Right cardiac atrium (tissue), 5 donors: ENCODE data around the gene AK5. TPM values are rescaled to one million over a fixed set of nuclear protein-coding genes. Genes with fewer than 3 reads are reported as not detected.
A peak's percentile ranks its signal among the peaks of the same experiment; 100 is the strongest.

Experiments
- ATAC-seq, 2 donors: fragments of 200-7000 bp; cut with Tn5 transposase; one replicate each; pipeline versions ENCODE4 v1.8.0 to v1.9.1; 2020; ENCODE audit warnings: moderate library complexity in 2 of 2, mild to moderate bottlenecking in 1 of 2
- DNase-seq, 3 donors: peaks; one replicate each; pipeline ENCODE4 v3.0.0-alpha.2; 2020
- H3K27ac ChIP-seq: one replicate; pipeline ENCODE4 v1.5.1; 2013; ENCODE audit warnings: mild to moderate bottlenecking, low read length, control low read depth, moderate library complexity
- H3K27me3 ChIP-seq: one replicate; pipeline ENCODE4 v1.6.1; 2013; ENCODE audit not compliant: control insufficient read depth, insufficient read depth
- H3K4me1 ChIP-seq: one replicate; pipeline ENCODE4 v1.6.1; 2013; ENCODE audit warnings: low read length; ENCODE audit not compliant: control insufficient read depth, insufficient read depth
- H3K4me3 ChIP-seq: one replicate; pipeline ENCODE4 v1.5.1; 2013; ENCODE audit warnings: low read length, control low read depth
- H3K9me3 ChIP-seq: one replicate; pipeline ENCODE4 v1.6.1; 2013; ENCODE audit warnings: low read length; ENCODE audit not compliant: control insufficient read depth
- WGBS: extraction: QIAGEN DNeasy Blood & Tissue Kit; methylation state at CpG from one replicate; pipeline ENCODE4 v1.1.7; 2013; 5-methylcytosine and 5-hydroxymethylcytosine counted together
- intact Hi-C, 4 donors: fragments of 100-400 bp; cut with DNase I; formaldehyde crosslinking; loops; one replicate each; pipeline versions ENCODE4 v1.11.0 to v1.14.0; 2022 to 2023
- polyA plus RNA-seq: library from polyadenylated mRNA; stranded (reverse); fragments of 200-250 nt; gene quantifications from one replicate; pipeline ENCODE4 v1.2.3, GENCODE V29; 2013
- total RNA-seq, 4 donors: library from RNA; stranded (reverse); fragmentation: NEBNext Ultra II Directional; extraction: Animal tissue kit (Norgen Biotek cat#: 25700); gene quantifications; one replicate each; pipeline ENCODE4 v1.2.1, GENCODE V29; 2021
- donor health status: healthy with polysubstance abuse.
- donor health status: DM: no; HTN: yes; CAD: no.
- donor health status: DM: no; HTN: no; CAD: no.
- donor health status: DM: no; HTN: yes; CAD: no; lungs with severe emphysema.
- donor health status: DM: yes; HTN: yes; CAD: no.

Gene AK5
- total and polyA plus RNA-seq, 5 donors: 0.79 to 2.8 (median 1.4) TPM

DNA sequence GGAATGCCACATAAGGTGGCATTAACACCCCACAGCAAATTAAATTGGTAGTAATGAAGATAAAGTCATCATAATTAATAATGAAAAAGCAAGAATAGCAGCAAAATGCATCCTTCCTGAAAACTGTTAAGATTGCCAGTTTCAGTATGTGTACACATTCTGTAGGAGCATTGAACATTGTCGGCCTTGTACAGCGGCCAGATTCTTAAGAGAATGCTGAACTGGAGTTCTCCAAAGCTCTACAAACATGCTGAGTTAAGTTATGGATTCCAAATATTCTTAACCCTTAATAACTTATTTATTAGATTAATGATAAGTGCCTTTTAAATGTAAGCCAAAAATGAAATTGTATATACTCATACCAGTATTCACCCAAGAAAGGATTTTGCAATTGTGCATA, 189.9 kb downstream of the AK5 start:
- intact Hi-C loops: no loop called here
- H3K27me3 ChIP-seq: no peaks in the 10 kb centered on the region
- no peak overlapping the region for H3K27ac ChIP-seq
- ATAC-seq (no peak), DNase-seq (no peak)
- no peak overlapping the region for H3K4me3 ChIP-seq
- WGBS: 84% methylated on average over 2 of the region's 2 CpGs
- no peaks in the 10 kb centered on the region for H3K4me1 ChIP-seq
- H3K9me3 ChIP-seq: no peaks in the 10 kb centered on the region

DNA sequence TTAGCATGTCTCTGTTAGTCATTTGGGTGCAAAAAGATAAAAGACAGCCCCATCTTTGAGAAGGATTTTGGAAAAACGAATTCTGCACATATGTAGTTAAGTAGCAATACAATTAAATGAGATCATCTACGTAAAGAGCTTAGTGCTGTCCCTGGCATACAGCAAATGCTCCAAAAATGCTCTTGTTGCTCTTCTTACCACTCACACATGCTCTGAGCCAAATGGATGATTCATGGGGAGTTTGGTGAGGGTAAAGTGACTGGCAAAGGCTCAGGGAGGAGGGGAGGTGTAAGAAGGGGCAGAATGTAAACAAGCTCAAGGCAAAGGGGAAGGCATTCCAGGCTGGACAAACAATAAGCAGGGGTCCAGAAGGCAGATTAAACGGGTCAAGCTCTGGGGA, 191.9 kb downstream of the AK5 start:
- DNase-seq (no peak), ATAC-seq (no peak)
- Histone ChIP-seq H3K4me1 (no peaks in the 10 kb centered on the region), H3K27me3 (no peaks in the 10 kb centered on the region), H3K9me3 (no peaks in the 10 kb centered on the region), H3K4me3 (no peak overlapping the region), H3K27ac (no peak overlapping the region)
- intact Hi-C loops: no loop called here
- WGBS: 52% methylated on average over 3 of the region's 3 CpGs

DNA sequence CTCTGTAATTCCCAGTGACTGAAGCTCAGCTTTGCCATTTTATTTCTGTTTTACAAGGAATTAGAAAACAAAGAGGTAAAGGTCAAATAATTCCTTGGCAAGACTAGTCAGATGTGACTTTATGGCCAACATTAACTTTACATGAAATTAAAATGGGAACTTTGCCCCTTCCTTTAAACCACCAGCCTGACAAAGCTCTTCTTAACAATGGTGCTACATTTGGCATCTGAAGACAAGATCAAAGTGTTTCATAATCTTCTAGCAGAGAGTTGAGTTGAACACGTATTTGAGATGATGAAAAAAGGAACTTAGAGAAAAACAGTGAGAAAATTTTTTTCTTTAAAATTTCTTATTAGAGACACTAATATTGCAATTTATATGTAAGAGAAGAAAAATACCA, 193.8 kb downstream of the AK5 start:
- Histone ChIP-seq H3K9me3 (no peaks in the 10 kb centered on the region), H3K4me1 (no peaks in the 10 kb centered on the region), H3K27ac (no peak overlapping the region), H3K27me3 (no peaks in the 10 kb centered on the region), H3K4me3 (no peak overlapping the region)
- intact Hi-C loops: no loop called here
- WGBS: 19% methylated on average over 1 of the region's 1 CpG
- DNase-seq: no peak
- no peak for ATAC-seq

DNA sequence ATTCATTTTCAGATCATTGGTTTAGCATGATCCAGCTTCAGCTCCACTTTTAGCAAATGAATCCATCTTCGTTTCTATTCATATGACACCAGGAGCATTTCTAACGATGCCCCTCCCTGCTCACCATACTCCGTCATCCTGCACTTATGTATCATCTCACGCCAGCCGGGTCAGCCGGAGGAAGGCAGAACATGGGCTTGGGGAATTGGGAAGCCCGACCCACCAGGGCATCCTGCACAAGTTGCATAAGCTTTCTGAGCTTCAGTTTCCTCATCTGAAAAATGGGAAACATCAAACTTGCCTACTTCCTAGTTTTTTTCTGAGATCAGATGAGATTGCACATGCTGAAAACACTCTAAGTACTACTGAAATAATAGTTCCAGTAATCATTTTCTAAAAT, 194.7 kb downstream of the AK5 start:
- 70% methylated on average over 7 of the region's 7 CpGs for WGBS
- intact Hi-C loops: no loop called here
- Histone ChIP-seq H3K4me1 (no peaks in the 10 kb centered on the region), H3K27ac (no peak overlapping the region), H3K27me3 (no peaks in the 10 kb centered on the region), H3K4me3 (no peak overlapping the region), H3K9me3 (no peaks in the 10 kb centered on the region)
- ATAC-seq: no peak
- DNase-seq: peak in 1 of 3 donors; percentile 20

DNA sequence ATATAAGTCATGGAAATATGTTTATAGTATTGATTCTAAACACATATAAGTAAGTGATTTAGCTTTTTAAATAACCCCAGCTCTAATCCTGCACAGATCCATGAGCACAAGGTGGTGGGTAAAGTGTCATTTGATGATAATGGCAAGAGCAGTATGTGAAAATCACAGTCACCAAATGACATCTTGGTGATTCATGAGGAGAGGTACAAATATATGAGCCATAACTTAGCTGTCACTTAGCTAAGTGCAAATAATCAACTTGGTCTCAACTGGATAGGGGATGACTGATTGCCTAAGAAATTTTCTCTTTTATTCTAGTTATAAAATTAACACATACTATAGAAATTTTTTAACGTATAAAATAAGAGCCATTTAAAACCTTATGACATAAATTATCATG, 202.5 kb downstream of the AK5 start:
- ATAC-seq (no peak), DNase-seq (no peak)
- H3K4me3 ChIP-seq: no peak overlapping the region

DNA sequence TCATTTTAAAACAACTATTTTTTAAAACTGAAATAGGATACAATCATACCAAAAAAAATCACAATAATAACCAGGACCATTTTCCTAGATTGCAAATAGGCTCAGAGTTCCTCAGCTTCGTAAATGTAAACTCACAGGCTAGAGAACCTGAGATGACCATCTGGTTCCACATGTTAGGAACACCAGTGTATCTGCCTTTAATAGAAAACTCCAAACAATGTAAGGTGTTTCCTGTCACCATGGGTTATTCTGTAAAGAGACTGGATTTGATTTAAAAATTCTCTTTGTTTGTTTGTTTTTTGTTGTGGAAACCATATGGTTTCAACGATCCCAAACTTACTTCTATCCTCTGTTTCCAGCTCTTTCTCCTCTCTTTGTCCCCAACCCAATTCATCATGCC, 203.1 kb downstream of the AK5 start:
- WGBS: 69% methylated on average over 2 of the region's 2 CpGs
- intact Hi-C loops: no loop called here
- H3K4me3 ChIP-seq: no peak overlapping the region
- H3K27ac ChIP-seq: no peak overlapping the region
- no peaks in the 10 kb centered on the region for H3K4me1 ChIP-seq
- no peaks in the 10 kb centered on the region for H3K9me3 ChIP-seq
- DNase-seq (no peak), ATAC-seq (no peak)
- no peaks in the 10 kb centered on the region for H3K27me3 ChIP-seq

More for the DNA sequence above, 202.5 kb downstream of the AK5 start:
- Histone ChIP-seq H3K27ac (no peak overlapping the region), H3K9me3 (no peaks in the 10 kb centered on the region), H3K27me3 (no peaks in the 10 kb centered on the region), H3K4me1 (no peaks in the 10 kb centered on the region)
- WGBS: 82% methylated on average over 1 of the region's 1 CpG
- intact Hi-C loops: no loop called here

DNA sequence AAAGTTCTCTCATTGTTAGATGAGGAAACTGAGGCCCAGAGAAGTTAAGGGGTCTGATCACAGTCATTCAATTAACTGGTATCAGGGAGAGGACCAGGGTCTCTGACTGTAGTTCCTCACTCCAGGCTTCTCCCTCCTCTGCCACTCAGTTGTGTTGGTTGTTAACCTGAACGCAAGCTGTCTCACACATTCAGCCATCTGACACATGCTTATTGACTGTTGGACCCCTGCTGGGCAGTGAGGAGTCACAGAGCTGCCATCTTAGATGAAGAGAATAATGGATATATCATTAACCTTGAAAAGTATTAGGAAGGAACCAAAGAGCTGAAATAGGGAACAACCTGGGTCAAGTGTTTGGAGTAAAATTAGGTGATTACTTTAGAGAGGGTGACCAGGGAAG, 205.8 kb downstream of the AK5 start:
- ATAC-seq (no peak), DNase-seq (no peak)
- H3K4me3 ChIP-seq: no peak overlapping the region
- intact Hi-C loops: no loop called here
- 89% methylated on average over 1 of the region's 1 CpG for WGBS
- H3K27me3 ChIP-seq: no peaks in the 10 kb centered on the region
- no peaks in the 10 kb centered on the region for H3K9me3 ChIP-seq
- H3K27ac ChIP-seq: no peak overlapping the region
- H3K4me1 ChIP-seq: no peaks in the 10 kb centered on the region

DNA sequence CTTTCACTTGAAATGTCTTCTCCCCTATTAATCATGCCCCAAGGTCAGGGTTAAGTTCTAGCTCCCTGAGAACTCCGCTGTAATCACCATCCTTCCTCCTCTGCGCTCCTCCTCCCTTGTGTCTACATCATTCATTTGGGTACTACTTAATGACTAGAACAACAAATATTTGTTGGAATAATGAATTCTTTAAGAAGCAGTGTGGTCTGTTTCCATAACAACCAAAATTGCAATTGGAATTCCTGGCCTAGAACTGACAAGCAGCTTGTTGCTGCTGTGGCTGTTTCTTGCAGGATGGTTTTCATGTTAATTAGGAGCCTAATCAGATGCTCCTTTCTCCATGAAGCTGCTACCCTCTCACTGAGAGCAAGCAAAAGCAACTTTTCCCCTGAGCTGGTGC, 208.1 kb downstream of the AK5 start:
- no peaks in the 10 kb centered on the region for H3K4me1 ChIP-seq
- no peak overlapping the region for H3K27ac ChIP-seq
- intact Hi-C loops: no loop called here
- ATAC-seq (no peak), DNase-seq (no peak)
- no peaks in the 10 kb centered on the region for H3K9me3 ChIP-seq
- H3K4me3 ChIP-seq: no peak overlapping the region
- no peaks in the 10 kb centered on the region for H3K27me3 ChIP-seq
- 74% methylated on average over 2 of the region's 2 CpGs for WGBS

DNA sequence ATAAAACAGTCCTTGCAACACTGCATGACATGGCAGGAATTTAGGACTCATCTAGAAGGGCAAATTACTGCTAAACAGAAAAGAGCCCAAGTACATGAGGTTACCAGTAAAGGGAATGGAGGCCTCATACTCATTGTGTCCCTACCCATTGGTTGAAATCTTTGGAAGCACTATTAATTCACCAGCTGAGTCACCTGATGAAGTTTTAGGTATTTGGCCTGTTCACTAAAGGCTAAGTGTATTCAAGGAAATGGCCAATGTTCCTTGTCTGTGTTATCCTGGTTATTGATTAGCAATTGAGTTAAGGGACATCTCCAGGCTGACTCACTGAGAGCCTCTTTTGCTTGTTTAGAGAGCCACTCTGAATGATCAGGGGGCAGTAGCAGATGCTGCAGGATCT, 212.2 kb downstream of the AK5 start:
- intact Hi-C loops: no loop called here
- Histone ChIP-seq H3K9me3 (no peaks in the 10 kb centered on the region), H3K4me3 (no peak overlapping the region), H3K27me3 (no peaks in the 10 kb centered on the region), H3K27ac (no peak overlapping the region), H3K4me1 (no peaks in the 10 kb centered on the region)
- ATAC-seq: no peak
- DNase-seq: no peak

DNA sequence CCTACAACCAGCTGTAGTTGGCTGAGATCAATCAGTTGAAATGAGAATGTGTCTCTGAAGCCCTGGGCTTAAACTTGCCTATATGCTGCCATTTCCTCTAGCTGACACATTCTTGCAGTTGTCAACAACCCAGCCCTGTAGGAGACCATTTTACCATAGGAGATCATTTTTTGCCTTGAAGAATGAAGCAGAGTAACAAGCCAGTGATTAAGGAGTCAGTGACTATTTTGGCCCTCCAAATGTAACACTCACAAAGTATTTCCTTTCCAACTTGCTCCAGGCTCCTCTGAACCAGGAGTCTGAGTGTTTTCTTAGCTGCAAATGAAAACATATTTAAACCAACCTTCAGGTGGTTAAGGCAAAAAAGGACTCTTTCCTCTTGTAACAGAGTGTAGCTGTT, 217.1 kb downstream of the AK5 start:
- intact Hi-C loops: no loop called here
- no peaks in the 10 kb centered on the region for H3K9me3 ChIP-seq
- ATAC-seq: no peak
- H3K4me3 ChIP-seq: no peak overlapping the region
- H3K4me1 ChIP-seq: no peaks in the 10 kb centered on the region
- H3K27me3 ChIP-seq: no peaks in the 10 kb centered on the region
- DNase-seq: no peak
- H3K27ac ChIP-seq: no peak overlapping the region

DNA sequence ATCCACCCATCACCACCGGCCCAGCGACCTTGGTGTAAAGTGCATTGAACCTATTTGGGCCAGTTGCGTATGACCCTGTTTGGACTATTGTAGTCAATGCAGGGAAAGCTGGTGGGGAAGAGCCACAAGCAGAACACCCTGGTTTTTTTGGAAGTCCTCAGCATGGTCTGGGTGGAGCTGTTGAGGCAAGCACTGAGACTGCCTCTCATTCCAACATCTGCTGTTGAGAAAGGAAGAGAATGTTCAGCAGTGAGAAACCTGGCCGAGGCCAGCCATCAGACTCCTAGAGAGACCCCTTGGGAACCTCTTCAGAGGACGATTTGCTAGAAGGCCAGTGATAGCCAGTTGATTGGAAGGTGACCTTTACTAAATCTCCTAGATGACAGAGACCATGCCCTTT, 217.6 kb downstream of the AK5 start:
- Histone ChIP-seq H3K27me3 (no peaks in the 10 kb centered on the region), H3K4me1 (no peaks in the 10 kb centered on the region), H3K9me3 (no peaks in the 10 kb centered on the region), H3K4me3 (no peak overlapping the region), H3K27ac (no peak overlapping the region)
- peak in 1 of 3 donors; percentile 56 for DNase-seq
- intact Hi-C loops: no loop called here
- ATAC-seq: peak in 1 of 2 donors; percentile 51
- 75% methylated on average over 5 of the region's 5 CpGs for WGBS

DNA sequence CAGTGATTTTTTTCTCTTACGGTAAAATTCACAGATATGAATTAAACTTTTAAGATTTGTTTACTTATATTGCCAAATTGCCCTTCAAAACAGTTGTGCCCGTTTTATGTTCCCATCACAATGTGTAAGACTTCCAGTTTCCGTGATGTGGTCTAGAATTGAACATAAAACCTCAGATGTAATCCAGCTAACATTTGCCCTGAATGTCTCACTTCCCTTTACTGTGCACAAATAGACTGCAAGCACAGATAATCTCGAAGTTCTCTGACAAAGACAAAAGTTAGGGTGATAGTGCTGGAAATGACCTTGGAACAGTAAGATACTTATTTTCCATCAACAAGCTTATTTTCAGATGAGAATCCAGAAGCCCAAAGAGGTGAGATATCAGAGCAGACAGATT, 223.2 kb downstream of the AK5 start:
- 52% methylated on average over 4 of the region's 4 CpGs for WGBS

More for the DNA sequence above, 223.2 kb downstream of the AK5 start:
- Histone ChIP-seq H3K27me3 (no peaks in the 10 kb centered on the region), H3K27ac (no peak overlapping the region), H3K4me3 (no peak overlapping the region), H3K9me3 (no peaks in the 10 kb centered on the region), H3K4me1 (no peaks in the 10 kb centered on the region)
- DNase-seq (no peak), ATAC-seq (peak in 1 of 2 donors; percentile 91)
- intact Hi-C loops: no loop called here
